ENCODE results near the gene VWA8. TPM values are rescaled to one million over a fixed set of nuclear protein-coding genes. Genes with fewer than 3 reads are reported as not detected.
"Not testable (repeated sequence)": the region's sequence is repeated elsewhere in the genome, so short reads cannot be mapped to it uniquely, and the experiment has no call there.

VWA8 gene
- total and polyA plus RNA-seq, 2 donors: 8.8 to 45.9 TPM

- WGBS: 98% methylated on average over 3 of the region's 3 CpGs
- Histone ChIP-seq H3K27ac (ENCODE audit: low read depth) (no peak overlapping the region), H3K36me3 (ENCODE audit: insufficient read depth) (peaks cover 2% of the 10 kb centered on the region), H3K4me3 (ENCODE audit: low read depth, low read length) (no peak overlapping the region), H3K4me1 (ENCODE audit: insufficient read depth) (no peaks in the 10 kb centered on the region)
- no peak for DNase-seq (ENCODE audit: extremely low spot score)
Observed at GRCh38 chr13:41816057-41816456, 144.9 kb downstream of the VWA8 start.

- Histone ChIP-seq H3K4me1 (ENCODE audit: insufficient read depth) (no peaks in the 10 kb centered on the region), H3K27ac (ENCODE audit: low read depth) (no peak overlapping the region), H3K4me3 (ENCODE audit: low read depth, low read length) (no peak overlapping the region), H3K36me3 (ENCODE audit: insufficient read depth) (peaks cover 2% of the 10 kb centered on the region)
- DNase-seq (ENCODE audit: extremely low spot score): no peak
Observed at GRCh38 chr13:41813426-41813825, 147.5 kb downstream of the VWA8 start.

- Histone ChIP-seq H3K27ac (ENCODE audit: low read depth) (no peak overlapping the region), H3K4me1 (ENCODE audit: insufficient read depth) (no peaks in the 10 kb centered on the region), H3K4me3 (ENCODE audit: low read depth, low read length) (no peak overlapping the region), H3K36me3 (ENCODE audit: insufficient read depth) (peaks cover 2% of the 10 kb centered on the region)
- no peak for DNase-seq (ENCODE audit: extremely low spot score)
- 90% methylated on average over 2 of the region's 2 CpGs for WGBS
Observed at GRCh38 chr13:41812851-41813250, 148.1 kb downstream of the VWA8 start.

GRCh38 chr13:41812237-41812636 is 148.7 kb downstream of the VWA8 start:
- Histone ChIP-seq H3K4me3 (ENCODE audit: low read depth, low read length) (no peak overlapping the region), H3K4me1 (ENCODE audit: insufficient read depth) (no peaks in the 10 kb centered on the region), H3K27ac (ENCODE audit: low read depth) (no peak overlapping the region), H3K36me3 (ENCODE audit: insufficient read depth) (peaks cover 2% of the 10 kb centered on the region)
- DNase-seq (ENCODE audit: extremely low spot score): no peak
- 95% methylated on average over 1 of the region's 1 CpG for WGBS

- no peak for DNase-seq (ENCODE audit: extremely low spot score)
- H3K27ac ChIP-seq (ENCODE audit: low read depth): no peak overlapping the region
- H3K4me1 ChIP-seq (ENCODE audit: insufficient read depth): no peaks in the 10 kb centered on the region
- WGBS: 30% methylated on average over 3 of the region's 3 CpGs
- no peak overlapping the region for H3K4me3 ChIP-seq (ENCODE audit: low read depth, low read length)
- peaks cover 2% of the 10 kb centered on the region for H3K36me3 ChIP-seq (ENCODE audit: insufficient read depth)
Observed at GRCh38 chr13:41811588-41812021, 149.3 kb downstream of the VWA8 start.

- Histone ChIP-seq H3K4me3 (ENCODE audit: low read depth, low read length) (no peak overlapping the region), H3K27ac (ENCODE audit: low read depth) (no peak overlapping the region), H3K4me1 (ENCODE audit: insufficient read depth) (no peaks in the 10 kb centered on the region), H3K36me3 (ENCODE audit: insufficient read depth) (no peaks in the 10 kb centered on the region)
- whole genome bisulfite sequencing: 99% methylated on average over 1 of the region's 1 CpG
- no peak for DNase-seq (ENCODE audit: extremely low spot score)
Observed at GRCh38 chr13:41809962-41810361, 150.9 kb downstream of the VWA8 start.

- H3K4me3 ChIP-seq (ENCODE audit: low read depth, low read length); H3K4me1 ChIP-seq (ENCODE audit: insufficient read depth); DNase-seq (ENCODE audit: extremely low spot score); H3K36me3 ChIP-seq (ENCODE audit: insufficient read depth); H3K27ac ChIP-seq (ENCODE audit: low read depth): not testable (repeated sequence)
- 96% methylated on average over 3 of the region's 3 CpGs for WGBS
Observed at GRCh38 chr13:41803445-41803735, 157.5 kb downstream of the VWA8 start.

- no peak overlapping the region for H3K4me3 ChIP-seq (ENCODE audit: low read depth, low read length)
- DNase-seq (ENCODE audit: extremely low spot score): no peak
- no peak overlapping the region for H3K27ac ChIP-seq (ENCODE audit: low read depth)
- WGBS: 99% methylated on average over 1 of the region's 1 CpG
- H3K36me3 ChIP-seq (ENCODE audit: insufficient read depth): no peaks in the 10 kb centered on the region
- no peaks in the 10 kb centered on the region for H3K4me1 ChIP-seq (ENCODE audit: insufficient read depth)
Observed at GRCh38 chr13:41802684-41803444, 158.0 kb downstream of the VWA8 start.

- no peaks in the 10 kb centered on the region for H3K4me1 ChIP-seq (ENCODE audit: insufficient read depth)
- no peaks in the 10 kb centered on the region for H3K36me3 ChIP-seq (ENCODE audit: insufficient read depth)
- H3K27ac ChIP-seq (ENCODE audit: low read depth): no peak overlapping the region
- 100% methylated on average over 2 of the region's 2 CpGs for WGBS
- no peak overlapping the region for H3K4me3 ChIP-seq (ENCODE audit: low read depth, low read length)
- no peak for DNase-seq (ENCODE audit: extremely low spot score)
Observed at GRCh38 chr13:41802043-41802683, 158.7 kb downstream of the VWA8 start.

- Histone ChIP-seq H3K4me3 (ENCODE audit: low read depth, low read length) (no peak overlapping the region), H3K4me1 (ENCODE audit: insufficient read depth) (no peaks in the 10 kb centered on the region), H3K36me3 (ENCODE audit: insufficient read depth) (no peaks in the 10 kb centered on the region), H3K27ac (ENCODE audit: low read depth) (no peak overlapping the region)
- DNase-seq (ENCODE audit: extremely low spot score): no peak
Observed at GRCh38 chr13:41791056-41791455, 169.9 kb downstream of the VWA8 start.

- peaks cover 2% of the 10 kb centered on the region for H3K36me3 ChIP-seq (ENCODE audit: insufficient read depth)
- no peaks in the 10 kb centered on the region for H3K4me1 ChIP-seq (ENCODE audit: insufficient read depth)
- WGBS: 53% methylated on average over 4 of the region's 4 CpGs
- no peak overlapping the region for H3K27ac ChIP-seq (ENCODE audit: low read depth)
- no peak for DNase-seq (ENCODE audit: extremely low spot score)
- no peak overlapping the region for H3K4me3 ChIP-seq (ENCODE audit: low read depth, low read length)
Observed at GRCh38 chr13:41788552-41788951, 172.4 kb downstream of the VWA8 start.

GRCh38 chr13:41785402-41786172 is 175.3 kb downstream of the VWA8 start:
- Histone ChIP-seq H3K4me1 (ENCODE audit: insufficient read depth) (no peaks in the 10 kb centered on the region), H3K36me3 (ENCODE audit: insufficient read depth) (peaks cover 2% of the 10 kb centered on the region), H3K27ac (ENCODE audit: low read depth) (peak overlapping the region; percentile 45), H3K4me3 (ENCODE audit: low read depth, low read length) (no peak overlapping the region)
- DNase-seq (ENCODE audit: extremely low spot score): no peak
- 64% methylated on average over 6 of the region's 6 CpGs for WGBS

- peaks cover 4% of the 10 kb centered on the region for H3K36me3 ChIP-seq (ENCODE audit: insufficient read depth)
- H3K4me3 ChIP-seq (ENCODE audit: low read depth, low read length): no peak overlapping the region
- no peak overlapping the region for H3K27ac ChIP-seq (ENCODE audit: low read depth)
- H3K4me1 ChIP-seq (ENCODE audit: insufficient read depth): no peaks in the 10 kb centered on the region
- 90% methylated on average over 1 of the region's 1 CpG for WGBS
- no peak for DNase-seq (ENCODE audit: extremely low spot score)
Observed at GRCh38 chr13:41782086-41782485, 178.8 kb downstream of the VWA8 start.
